ENCODE results near the gene NDUFAF2.
"Not testable (repeated sequence)": the region's sequence is repeated elsewhere in the genome, so short reads cannot be mapped to it uniquely, and the experiment has no call there.

NDUFAF2 gene

DNA sequence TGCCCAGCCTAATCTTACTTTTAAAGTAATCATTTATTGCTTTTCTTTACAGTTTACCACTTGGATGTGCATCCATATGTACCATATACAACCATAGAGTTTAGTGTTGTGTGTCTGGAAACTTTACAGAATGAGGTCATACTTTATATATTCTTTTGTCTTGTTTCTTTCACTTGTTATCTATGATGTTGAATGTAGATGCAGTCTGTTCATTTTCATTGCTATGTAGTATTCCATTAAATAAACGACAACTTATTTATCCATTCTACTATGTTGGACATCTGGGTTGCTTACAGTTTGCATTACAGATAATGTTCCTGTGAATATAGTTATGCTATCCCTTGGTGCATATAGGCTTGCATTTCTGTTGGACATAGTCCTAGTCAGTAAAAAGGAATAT is 238.5 kb downstream of the NDUFAF2 start:
- no peak for DNase-seq

DNA sequence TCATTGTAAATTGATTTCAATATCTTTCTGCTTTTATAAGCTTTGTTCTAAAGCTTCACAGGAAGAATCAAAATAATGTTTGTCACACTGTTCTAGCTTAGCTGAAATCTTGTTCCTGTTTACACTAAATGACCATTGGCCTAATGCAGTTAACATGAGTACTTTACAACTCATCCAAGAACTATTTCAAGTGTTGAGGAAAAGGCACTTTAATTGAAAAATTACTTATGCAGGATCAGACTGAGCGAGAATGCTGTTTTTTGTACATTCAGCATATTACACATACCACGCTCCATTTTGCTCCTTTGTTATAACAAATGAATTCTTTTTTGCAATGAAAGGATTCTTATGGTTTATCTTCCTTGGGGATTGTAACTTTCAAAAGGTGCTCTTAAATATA is 239.7 kb downstream of the NDUFAF2 start:
- DNase-seq, result no peak

DNA sequence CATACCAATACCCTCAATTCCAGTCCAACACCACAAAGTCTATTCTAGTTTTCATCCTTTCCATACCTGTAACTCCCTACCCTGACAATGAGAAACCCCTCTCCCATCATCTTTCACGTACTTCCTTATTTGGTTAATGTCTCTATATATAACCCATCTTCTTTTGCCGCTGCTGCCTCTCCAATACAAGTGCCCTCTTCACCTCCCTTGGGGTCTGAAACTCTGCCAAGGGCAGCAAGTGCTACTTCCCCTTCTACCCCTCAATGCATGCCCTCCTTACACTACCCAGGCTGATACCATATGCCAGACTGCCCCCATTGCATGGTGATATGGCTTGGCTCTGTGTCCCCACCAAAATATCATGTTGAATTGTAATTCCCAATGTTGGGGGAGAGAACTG is 241.6 kb downstream of the NDUFAF2 start:
- DNase-seq, result no peak

DNA sequence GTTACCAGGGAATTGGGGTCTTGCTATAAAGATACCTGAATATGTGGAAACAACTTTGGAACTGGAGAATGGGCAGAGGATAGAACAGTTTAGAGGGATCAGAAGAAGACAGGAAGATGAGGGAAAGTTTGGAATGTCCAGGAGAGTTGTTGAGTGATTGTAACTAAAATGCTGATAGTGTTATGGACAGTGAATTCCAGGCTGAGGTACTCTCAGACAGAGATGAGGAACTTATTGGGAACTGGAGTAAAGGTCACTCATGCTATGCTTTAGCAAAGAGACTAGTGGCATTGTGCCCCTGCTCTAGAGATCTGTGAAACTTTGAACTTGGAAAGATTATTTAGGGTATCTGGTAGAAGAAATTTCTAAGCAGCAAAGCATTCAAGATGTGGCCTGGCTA is 242.3 kb downstream of the NDUFAF2 start:
- not testable (repeated sequence) for DNase-seq

DNA sequence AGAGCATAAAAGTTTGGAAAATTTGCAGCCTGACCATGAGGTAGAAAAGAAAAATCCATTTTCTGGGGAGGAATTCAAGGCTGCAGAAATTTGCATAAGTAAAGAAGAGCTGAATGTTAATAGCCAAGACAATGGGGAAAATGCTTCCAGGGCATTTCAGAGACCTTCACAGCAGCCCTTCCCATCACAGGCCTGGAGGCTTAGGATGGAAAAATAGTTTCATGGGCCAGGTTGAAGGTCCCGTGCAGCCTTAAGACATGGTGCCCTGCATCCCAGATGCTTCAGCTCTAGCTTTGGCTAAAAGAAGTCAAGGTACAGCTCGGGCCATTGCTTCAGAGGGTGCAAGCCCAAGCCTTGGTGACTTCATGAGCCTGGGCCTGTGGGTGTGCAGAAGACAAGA is 242.8 kb downstream of the NDUFAF2 start:
- not testable (repeated sequence) for DNase-seq

DNA sequence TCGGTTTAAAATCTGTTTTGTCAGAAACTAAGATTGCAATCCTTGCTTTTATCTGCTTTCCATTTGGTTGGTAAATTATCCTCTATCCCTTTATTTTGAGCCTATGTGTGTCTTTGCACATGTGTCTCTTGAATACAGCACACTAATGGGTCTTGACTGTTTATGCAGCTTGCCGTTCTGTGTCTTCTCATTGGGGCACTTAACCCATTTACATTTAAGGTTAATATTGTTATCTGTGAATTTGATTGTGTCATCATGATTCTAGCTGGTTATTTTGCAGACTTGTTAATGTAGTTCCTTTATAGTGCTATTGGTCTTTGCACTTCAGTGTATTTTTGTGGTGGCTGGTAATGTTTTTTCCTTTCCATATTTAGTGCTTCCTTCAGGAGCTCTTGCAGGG is 253.6 kb downstream of the NDUFAF2 start:
- DNase-seq, result no peak

DNA sequence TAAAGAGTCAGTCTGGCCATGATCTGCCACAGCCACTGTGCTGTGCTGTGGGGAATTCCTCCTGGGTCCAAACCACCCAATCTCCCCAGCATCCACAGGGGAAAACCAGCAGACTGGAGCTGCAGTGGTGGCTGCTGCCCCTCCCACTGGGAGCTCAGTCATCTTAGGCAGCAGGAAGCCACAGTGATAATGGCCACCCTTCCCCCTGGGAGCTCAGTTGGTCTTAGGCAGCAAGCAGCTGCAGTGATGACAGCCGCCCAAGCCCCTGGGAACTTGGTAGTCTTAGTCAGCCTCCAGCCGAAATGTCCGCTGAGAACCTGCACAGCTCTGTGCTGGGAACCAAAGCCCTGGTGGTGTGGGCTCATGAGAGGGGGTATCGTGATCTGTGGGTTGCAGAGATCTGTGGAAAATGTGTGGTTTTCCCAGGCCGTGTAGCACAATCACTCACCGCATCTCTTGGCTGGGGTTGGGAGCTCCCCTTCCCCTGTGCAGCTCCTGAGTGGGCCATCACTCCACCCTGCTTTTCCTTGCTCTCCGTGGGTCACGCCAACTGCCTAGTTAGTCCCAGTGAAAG is 255.7 kb downstream of the NDUFAF2 start:
- no peak for DNase-seq

DNA sequence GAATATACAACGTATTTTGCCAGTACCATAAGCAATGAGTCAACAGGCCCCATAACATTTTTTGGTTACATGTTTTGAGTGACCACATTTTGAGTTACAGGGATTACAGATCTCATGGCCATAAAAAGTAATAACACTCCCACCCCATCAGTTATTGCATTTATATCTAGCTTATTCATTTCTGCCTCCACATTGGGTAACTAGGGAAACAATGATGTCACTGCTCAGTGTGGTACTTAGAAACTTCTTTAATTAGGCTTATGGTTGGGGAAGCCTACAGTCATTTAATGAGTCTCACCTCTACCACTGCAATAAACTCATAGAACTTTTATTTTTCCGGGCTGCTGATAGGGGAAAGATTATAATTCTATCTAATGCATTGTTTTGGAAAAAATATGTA is 257.2 kb downstream of the NDUFAF2 start:
- no peak for DNase-seq
